ENCODE data around the gene MYH11. TPM values are rescaled to one million over a fixed set of nuclear protein-coding genes. Genes with fewer than 3 reads are reported as not detected.

MYH11 gene
- total and polyA plus RNA-seq, 2 of the 13 experiments (the other 11 are each of a cell fraction or from before 2014, with no cell fraction given) = not detected

- Histone ChIP-seq H3K27me3 (ENCODE audit: control insufficient read depth in 1 of 2, insufficient read depth in 2 of 2, low read length in 2 of 2) (peaks cover 8 to 38% of the 10 kb centered on the region in 2 experiments), H3K36me3 (replicated peaks in 1 of 2; ENCODE audit: control insufficient read depth in 1 of 2, insufficient read depth in 2 of 2, low read length in 2 of 2) (no peaks in the 10 kb centered on the region), H3K27ac (ENCODE audit: extremely low read length, insufficient read depth, low read length) (no peak overlapping the region), H3K9me3 (ENCODE audit: low read length) (peaks cover 8% of the 10 kb centered on the region), H3K4me2 (ENCODE audit: low read depth, low read length) (no peak overlapping the region), H3K4me3 (replicated peaks in 1 of 3; ENCODE audit: insufficient read depth in 1 of 3, low read depth in 2 of 3, low read length in 3 of 3) (no peak overlapping the region), H3K9ac (ENCODE audit: insufficient read depth, low read depth, low read length) (no peak overlapping the region), H3K79me2 (ENCODE audit: insufficient read depth, low read length) (no peaks in the 10 kb centered on the region), H2AFZ (ENCODE audit: low read length) (no peak overlapping the region), H3K4me1 (ENCODE audit: insufficient read depth, low read length) (no peaks in the 10 kb centered on the region), H4K20me1 (ENCODE audit: insufficient read depth, low read length) (peaks cover 2% of the 10 kb centered on the region; the same call in 1 of the 2 replicates)
- CTCF ChIA-PET (ENCODE audit: low intra/inter-chr PET ratio, low total read pairs) = interaction anchor here (1.3 to 4.0 kb wide), 3 partner anchors 43 to 55 kb away, joined by 3 to 30 read pairs (median 21); no protein-coding TSS in a partner anchor
- WGBS (ENCODE audit: low lambda C conversion rate) = 47% methylated on average over 7 of the region's 7 CpGs
- no peak for ATAC-seq
- intact Hi-C loops (cut with micrococcal nuclease; ENCODE audit: unreplicated experiment) = no loop called here
- no TSS peak for BruUV-seq (replicated peaks)
- no peak for DNase-seq (ENCODE audit: low spot score)
- POLR2A ChIA-PET = interaction anchor here (1.1 kb wide), 1 partner anchor 67 kb away, joined by 4 read pairs; the partner anchor contains the start of gene CEP20
- in situ Hi-C loops (cut with HindIII; ENCODE audit: extremely low pct_ligation_motif_present, low pct_unique_long_range_greater_than_20kb) = loop anchor here (5.0 kb wide), 1 partner anchor 44 kb away; no protein-coding TSS in a partner anchor
- TF ChIP-seq ZNF670 (CRISPR knock-in tag; IDR thresholded peaks at IDR 0.05; ENCODE audit: borderline replicate concordance) (no peak), ZNF547 (CRISPR knock-in tag; IDR thresholded peaks at IDR 0.05) (no peak), AHDC1 (CRISPR knock-in tag; IDR thresholded peaks at IDR 0.05; ENCODE audit: borderline replicate concordance) (no peak), ZSCAN21 (CRISPR knock-in tag; IDR thresholded peaks at IDR 0.05; ENCODE audit: borderline replicate concordance) (no peak), EP300 (IDR thresholded peaks at IDR 0.05; ENCODE audit: low read depth in 2 of 2, low read length in 2 of 2) (no peak), EP300 (CRISPR knock-in tag; IDR thresholded peaks at IDR 0.05; ENCODE audit: borderline replicate concordance) (no peak), HMG20A (CRISPR knock-in tag; IDR thresholded peaks at IDR 0.05; ENCODE audit: borderline replicate concordance) (no peak), PRPF4 (IDR thresholded peaks at IDR 0.05; ENCODE audit: low read depth, low read length, poor library complexity, severe bottlenecking) (no peak), ZNF577 (CRISPR knock-in tag; IDR thresholded peaks at IDR 0.05; ENCODE audit: borderline replicate concordance, low read depth) (no peak)
- no peak for FAIRE-seq
These were observed 36.0 kb downstream of the MYH11 start for GRCh38 chr16:15820837-15821236.

Measured in HepG2 (cell line).